Measurements from ENCODE around the gene CNTNAP1. TPM values are rescaled to one million over a fixed set of nuclear protein-coding genes. Genes with fewer than 3 reads are reported as not detected.

The CNTNAP1 gene
- total and polyA plus RNA-seq, 10 of the 15 experiments (the other 5 are each of a cell fraction or from before 2014, with no cell fraction given) = 0.95 to 29.9 (median 10.4) TPM

DNA sequence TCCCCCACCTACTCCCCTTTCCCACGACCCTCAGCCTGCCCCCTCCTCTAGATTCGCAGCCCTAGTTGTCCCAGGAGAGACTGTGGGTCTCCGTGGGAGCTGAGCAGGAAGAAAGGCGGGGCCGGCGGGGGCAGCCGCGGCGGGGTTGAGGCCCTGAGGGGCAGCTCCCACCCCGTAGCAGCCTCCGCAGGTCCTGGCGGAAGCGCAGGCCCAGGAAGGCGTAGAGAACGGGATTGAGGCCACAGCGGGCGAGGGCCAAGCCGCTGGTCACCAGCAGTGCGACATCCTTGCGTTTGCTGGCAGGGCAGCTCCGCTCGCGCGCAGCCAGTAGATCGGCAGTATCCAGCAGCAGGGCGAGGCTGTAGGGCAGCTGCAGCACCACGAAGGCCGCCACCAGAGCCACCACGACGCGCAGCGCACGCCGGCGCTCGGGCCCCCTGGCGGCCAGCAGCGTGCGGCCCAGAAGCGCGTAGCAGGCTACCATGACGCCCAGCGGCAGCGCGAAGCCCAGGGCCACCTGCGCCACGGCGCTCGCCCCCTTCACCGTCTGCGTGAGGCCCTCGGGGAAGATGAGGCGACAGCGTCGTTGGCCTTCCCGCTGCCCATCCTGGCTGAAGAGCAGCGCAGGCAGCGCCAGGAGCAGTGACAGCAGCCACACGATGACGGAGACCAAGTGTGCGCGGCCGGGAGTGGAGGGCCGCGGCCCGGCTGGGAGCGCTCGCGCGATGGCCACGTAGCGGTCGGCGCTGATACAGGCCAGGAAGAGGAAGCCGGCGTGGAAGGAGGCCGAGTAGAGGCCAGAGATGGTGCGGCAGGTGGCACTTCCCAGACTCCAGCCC lies 2.6 kb upstream of the CNTNAP1 start (continued):
- TF ChIP-seq NFYB (IDR thresholded peaks at IDR 0.05; ENCODE audit: insufficient read depth, low read depth, low read length) (no peak), ESRRA (IDR thresholded peaks at IDR 0.05; ENCODE audit: low read length) (no peak), GATAD2B (conservative IDR thresholded peaks at IDR 0.05; ENCODE audit: low read depth) (peak; percentile 99), ASH2L (IDR thresholded peaks at IDR 0.05; ENCODE audit: borderline replicate concordance, low read depth) (no peak), ZSCAN29 (IDR thresholded peaks at IDR 0.05) (peak; percentile 62; the same call in 1 of the 2 replicates), MTA3 (IDR thresholded peaks at IDR 0.05; ENCODE audit: borderline replicate concordance, low read length) (no peak), HCFC1 (IDR thresholded peaks at IDR 0.05; ENCODE audit: low read length) (peak; percentile 32), MYB (IDR thresholded peaks at IDR 0.05; ENCODE audit: borderline replicate concordance, low read depth, low read length) (no peak), KAT2A (conservative IDR thresholded peaks at IDR 0.05; ENCODE audit: control insufficient read depth, low read depth, low read length) (no peak)
- TF ChIP-seq, protein P1, sequence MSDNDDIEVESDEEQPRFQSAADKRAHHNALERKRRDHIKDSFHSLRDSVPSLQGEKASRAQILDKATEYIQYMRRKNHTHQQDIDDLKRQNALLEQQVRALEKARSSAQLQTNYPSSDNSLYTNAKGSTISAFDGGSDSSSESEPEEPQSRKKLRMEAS (IDR thresholded peaks at IDR 0.05; ENCODE audit: low read depth, low read length) = peak; percentile 95
- TF ChIP-seq, protein P2, sequence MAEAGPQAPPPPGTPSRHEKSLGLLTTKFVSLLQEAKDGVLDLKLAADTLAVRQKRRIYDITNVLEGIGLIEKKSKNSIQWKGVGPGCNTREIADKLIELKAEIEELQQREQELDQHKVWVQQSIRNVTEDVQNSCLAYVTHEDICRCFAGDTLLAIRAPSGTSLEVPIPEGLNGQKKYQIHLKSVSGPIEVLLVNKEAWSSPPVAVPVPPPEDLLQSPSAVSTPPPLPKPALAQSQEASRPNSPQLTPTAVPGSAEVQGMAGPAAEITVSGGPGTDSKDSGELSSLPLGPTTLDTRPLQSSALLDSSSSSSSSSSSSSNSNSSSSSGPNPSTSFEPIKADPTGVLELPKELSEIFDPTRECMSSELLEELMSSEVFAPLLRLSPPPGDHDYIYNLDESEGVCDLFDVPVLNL (IDR thresholded peaks at IDR 0.05; ENCODE audit: low read depth, low read length) = no peak
- TF ChIP-seq, protein P3, sequence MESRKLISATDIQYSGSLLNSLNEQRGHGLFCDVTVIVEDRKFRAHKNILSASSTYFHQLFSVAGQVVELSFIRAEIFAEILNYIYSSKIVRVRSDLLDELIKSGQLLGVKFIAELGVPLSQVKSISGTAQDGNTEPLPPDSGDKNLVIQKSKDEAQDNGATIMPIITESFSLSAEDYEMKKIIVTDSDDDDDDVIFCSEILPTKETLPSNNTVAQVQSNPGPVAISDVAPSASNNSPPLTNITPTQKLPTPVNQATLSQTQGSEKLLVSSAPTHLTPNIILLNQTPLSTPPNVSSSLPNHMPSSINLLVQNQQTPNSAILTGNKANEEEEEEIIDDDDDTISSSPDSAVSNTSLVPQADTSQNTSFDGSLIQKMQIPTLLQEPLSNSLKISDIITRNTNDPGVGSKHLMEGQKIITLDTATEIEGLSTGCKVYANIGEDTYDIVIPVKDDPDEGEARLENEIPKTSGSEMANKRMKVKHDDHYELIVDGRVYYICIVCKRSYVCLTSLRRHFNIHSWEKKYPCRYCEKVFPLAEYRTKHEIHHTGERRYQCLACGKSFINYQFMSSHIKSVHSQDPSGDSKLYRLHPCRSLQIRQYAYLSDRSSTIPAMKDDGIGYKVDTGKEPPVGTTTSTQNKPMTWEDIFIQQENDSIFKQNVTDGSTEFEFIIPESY (IDR thresholded peaks at IDR 0.05) = peak; percentile 93
- TF ChIP-seq, protein P4, sequence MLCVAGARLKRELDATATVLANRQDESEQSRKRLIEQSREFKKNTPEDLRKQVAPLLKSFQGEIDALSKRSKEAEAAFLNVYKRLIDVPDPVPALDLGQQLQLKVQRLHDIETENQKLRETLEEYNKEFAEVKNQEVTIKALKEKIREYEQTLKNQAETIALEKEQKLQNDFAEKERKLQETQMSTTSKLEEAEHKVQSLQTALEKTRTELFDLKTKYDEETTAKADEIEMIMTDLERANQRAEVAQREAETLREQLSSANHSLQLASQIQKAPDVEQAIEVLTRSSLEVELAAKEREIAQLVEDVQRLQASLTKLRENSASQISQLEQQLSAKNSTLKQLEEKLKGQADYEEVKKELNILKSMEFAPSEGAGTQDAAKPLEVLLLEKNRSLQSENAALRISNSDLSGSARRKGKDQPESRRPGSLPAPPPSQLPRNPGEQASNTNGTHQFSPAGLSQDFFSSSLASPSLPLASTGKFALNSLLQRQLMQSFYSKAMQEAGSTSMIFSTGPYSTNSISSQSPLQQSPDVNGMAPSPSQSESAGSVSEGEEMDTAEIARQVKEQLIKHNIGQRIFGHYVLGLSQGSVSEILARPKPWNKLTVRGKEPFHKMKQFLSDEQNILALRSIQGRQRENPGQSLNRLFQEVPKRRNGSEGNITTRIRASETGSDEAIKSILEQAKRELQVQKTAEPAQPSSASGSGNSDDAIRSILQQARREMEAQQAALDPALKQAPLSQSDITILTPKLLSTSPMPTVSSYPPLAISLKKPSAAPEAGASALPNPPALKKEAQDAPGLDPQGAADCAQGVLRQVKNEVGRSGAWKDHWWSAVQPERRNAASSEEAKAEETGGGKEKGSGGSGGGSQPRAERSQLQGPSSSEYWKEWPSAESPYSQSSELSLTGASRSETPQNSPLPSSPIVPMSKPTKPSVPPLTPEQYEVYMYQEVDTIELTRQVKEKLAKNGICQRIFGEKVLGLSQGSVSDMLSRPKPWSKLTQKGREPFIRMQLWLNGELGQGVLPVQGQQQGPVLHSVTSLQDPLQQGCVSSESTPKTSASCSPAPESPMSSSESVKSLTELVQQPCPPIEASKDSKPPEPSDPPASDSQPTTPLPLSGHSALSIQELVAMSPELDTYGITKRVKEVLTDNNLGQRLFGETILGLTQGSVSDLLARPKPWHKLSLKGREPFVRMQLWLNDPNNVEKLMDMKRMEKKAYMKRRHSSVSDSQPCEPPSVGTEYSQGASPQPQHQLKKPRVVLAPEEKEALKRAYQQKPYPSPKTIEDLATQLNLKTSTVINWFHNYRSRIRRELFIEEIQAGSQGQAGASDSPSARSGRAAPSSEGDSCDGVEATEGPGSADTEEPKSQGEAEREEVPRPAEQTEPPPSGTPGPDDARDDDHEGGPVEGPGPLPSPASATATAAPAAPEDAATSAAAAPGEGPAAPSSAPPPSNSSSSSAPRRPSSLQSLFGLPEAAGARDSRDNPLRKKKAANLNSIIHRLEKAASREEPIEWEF (IDR thresholded peaks at IDR 0.05; ENCODE audit: insufficient replicate concordance, low read depth, low read length) = peak; percentile 40
- TF ChIP-seq, protein P5, sequence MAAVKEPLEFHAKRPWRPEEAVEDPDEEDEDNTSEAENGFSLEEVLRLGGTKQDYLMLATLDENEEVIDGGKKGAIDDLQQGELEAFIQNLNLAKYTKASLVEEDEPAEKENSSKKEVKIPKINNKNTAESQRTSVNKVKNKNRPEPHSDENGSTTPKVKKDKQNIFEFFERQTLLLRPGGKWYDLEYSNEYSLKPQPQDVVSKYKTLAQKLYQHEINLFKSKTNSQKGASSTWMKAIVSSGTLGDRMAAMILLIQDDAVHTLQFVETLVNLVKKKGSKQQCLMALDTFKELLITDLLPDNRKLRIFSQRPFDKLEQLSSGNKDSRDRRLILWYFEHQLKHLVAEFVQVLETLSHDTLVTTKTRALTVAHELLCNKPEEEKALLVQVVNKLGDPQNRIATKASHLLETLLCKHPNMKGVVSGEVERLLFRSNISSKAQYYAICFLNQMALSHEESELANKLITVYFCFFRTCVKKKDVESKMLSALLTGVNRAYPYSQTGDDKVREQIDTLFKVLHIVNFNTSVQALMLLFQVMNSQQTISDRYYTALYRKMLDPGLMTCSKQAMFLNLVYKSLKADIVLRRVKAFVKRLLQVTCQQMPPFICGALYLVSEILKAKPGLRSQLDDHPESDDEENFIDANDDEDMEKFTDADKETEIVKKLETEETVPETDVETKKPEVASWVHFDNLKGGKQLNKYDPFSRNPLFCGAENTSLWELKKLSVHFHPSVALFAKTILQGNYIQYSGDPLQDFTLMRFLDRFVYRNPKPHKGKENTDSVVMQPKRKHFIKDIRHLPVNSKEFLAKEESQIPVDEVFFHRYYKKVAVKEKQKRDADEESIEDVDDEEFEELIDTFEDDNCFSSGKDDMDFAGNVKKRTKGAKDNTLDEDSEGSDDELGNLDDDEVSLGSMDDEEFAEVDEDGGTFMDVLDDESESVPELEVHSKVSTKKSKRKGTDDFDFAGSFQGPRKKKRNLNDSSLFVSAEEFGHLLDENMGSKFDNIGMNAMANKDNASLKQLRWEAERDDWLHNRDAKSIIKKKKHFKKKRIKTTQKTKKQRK (IDR thresholded peaks at IDR 0.05; ENCODE audit: low read depth, low read length) = no peak

All from GM12878 (cell line).